Measurements from ENCODE around the gene CAPN3.

The CAPN3 gene

DNA sequence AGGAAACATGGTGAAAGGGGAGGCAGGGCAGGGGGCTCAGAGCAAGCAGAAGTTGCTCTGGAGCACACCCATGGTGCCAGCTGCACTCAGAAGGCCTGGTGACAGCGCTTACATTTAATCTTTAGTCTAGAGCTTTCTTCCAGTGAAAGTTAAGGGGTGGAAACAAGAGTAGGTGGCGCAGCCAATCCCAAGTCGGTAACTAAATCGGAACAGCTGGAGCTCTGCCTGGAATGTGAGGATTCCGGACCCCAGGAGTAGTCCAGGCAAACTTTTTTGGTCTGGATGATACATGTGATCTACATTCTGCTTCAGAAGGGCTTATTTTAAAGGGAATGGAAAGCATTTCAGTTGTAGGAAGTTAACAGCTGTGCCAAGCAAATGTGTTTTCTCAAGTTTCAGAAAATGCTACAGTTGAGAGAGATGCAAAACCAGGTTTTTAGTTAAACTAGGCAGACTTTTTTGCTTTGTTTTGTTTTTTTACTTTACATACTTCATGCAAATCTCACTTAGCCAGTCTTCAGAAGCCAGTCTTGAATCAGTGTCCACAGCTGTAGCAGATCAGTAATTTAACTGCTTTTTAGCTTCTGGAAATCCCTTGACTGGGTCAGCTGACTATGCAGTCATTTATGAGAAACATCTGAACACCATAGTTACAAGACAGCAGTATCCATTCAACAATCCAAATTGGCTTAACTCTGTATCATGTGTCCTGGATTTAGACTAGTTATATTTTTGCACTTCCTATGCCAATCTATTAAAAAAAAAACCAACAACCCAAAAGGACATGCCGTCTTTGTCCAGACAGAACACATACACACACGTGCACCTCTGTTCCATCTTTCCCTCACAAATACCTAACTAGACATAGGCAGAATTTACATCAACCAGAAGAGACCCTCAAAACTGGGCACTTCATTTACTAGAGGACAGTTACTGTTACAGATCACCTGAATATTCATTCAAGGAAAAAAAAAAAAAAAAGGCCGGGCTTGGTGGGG is 98.4 kb downstream of the CAPN3 start:
- DNase-seq, result no peak

DNA sequence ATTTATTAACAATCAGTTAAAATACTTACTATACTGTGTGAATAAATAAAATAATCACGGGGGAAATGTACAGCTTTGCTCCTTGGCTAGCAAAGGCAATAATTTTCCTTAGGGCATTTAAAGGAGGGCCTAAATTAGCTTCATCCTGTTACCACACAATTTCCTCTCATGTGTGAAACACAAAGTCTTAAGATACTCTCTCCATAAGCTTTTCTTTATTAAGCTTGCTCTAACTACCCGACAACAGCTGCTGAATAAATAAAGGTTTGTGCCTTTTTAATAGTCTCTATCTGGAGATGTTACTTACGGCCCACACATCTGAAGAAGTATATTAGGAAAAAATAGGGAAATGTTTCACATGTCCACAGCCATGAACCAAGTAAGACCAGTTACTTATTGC is 102.0 kb downstream of the CAPN3 start:
- no peak for DNase-seq
